HG02970 (cell line): ENCODE measurements around the gene AP3S2.
"Not testable (repeated sequence)": the region's sequence is repeated elsewhere in the genome, so short reads cannot be mapped to it uniquely, and the experiment has no call there.

ENCODE experiments used
- ATAC-seq: cut with Tn5 transposase; IDR thresholded peaks from one replicate; pipeline ENCODE4 v1.9.1; 2021; ENCODE audit warnings: mild to moderate bottlenecking, moderate library complexity, moderate number of reproducible peaks; ENCODE audit not compliant: unreplicated experiment, low FRiP score

The AP3S2 gene

DNA sequence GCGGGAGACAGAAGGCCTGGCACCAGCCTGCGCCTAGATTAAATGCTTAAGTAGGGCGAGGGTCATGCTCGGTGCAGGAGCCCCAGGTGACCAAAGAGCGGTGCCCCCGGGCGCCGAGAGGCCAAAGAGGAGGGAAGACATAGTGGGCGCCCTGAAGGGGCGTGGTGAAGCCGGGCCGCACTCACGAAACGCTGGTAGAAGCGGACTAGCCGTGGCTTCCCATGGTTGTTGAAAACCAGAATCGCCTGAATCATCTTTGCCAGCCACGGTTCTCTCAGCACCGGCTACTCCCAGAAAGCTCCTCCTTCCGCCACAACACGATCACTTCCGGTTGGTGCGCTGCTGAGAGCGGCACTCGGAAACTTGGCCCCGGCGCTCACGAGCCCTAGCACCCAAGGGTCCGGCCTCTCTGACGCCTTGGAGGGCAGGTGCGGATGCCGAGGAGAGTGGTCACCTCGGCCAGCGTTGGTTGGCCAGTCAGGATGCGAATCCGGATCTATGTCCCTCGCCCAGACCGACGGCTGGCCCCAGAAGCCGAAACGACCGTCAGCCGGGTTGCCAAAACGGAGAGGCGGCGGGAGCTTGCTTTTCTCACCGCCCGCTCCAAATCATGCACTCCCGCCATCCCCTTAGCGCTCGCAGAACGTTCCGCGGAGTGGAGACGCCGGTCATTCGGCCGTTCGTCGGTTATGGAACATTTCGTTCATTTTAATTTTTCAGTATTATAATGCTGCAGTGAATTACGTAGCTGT lies at the start of gene AP3S2:
Gene AP3S2 (minus strand): TSS at position 299 of the 752 bp plus-strand sequence. CDS start 45 bp downstream, at position 254.
- peak; percentile 85 for ATAC-seq

GRCh38 chr15:89939910-89940309 lies 46.1 kb upstream of the AP3S2 start:
- no peak for ATAC-seq

- ATAC-seq = not testable (repeated sequence)
Measured at GRCh38 chr15:89939377-89939776, 45.6 kb upstream of the AP3S2 start.

- no peak for ATAC-seq
Measured at GRCh38 chr15:89937365-89938350, 43.9 kb upstream of the AP3S2 start.

DNA sequence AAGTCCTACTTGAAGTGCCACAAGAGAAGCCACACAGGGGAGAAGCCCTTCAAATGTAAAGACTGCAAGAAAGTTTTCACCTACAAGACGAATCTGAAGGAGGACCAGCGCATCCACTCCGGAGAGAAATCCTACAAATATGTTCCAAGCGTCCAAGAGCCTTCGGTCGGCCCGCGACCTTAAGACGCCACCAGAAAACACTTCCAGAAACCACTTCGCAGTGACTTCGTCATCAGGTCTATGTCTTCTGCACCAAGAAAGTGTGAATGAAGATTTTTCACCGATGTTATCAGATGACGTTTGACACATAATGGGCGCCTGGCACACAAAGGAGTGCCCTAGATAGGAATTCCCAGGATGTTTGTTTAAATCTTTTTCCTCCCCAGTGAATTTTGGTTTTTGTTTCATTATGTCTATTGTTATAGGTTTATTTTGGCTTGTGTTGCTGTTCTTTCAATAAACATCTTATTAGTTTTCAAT lies 43.0 kb upstream of the AP3S2 start:
- ATAC-seq = no peak

- ATAC-seq = no peak
Measured at GRCh38 chr15:89936051-89936785, 42.4 kb upstream of the AP3S2 start.

DNA sequence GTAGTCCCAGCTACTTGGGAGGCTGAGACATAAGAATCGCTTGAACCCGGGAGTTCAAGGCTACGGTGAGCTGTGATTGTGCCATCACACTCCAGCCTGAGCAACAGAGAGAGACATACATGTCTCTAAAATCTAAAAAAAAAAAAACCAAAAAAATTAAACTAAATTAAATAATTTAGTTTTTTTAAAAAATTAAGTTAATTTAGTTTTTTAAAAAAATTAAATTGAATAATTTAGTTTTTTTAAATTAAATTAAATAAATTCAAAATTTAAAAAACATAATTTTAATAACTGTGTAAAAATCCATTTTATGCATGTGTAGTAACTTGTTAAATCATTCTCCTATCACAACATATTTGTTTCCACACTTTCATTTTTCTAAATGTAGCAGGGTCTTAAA lies 39.1 kb upstream of the AP3S2 start:
- no peak for ATAC-seq

GRCh38 chr15:89928421-89928820 lies 34.6 kb upstream of the AP3S2 start:
- no peak for ATAC-seq

- no peak for ATAC-seq
Measured at GRCh38 chr15:89926158-89926557, 32.4 kb upstream of the AP3S2 start.

GRCh38 chr15:89917442-89918101 lies 23.8 kb upstream of the AP3S2 start:
- ATAC-seq = no peak

GRCh38 chr15:89916660-89917059 lies 22.9 kb upstream of the AP3S2 start:
- ATAC-seq = no peak

DNA sequence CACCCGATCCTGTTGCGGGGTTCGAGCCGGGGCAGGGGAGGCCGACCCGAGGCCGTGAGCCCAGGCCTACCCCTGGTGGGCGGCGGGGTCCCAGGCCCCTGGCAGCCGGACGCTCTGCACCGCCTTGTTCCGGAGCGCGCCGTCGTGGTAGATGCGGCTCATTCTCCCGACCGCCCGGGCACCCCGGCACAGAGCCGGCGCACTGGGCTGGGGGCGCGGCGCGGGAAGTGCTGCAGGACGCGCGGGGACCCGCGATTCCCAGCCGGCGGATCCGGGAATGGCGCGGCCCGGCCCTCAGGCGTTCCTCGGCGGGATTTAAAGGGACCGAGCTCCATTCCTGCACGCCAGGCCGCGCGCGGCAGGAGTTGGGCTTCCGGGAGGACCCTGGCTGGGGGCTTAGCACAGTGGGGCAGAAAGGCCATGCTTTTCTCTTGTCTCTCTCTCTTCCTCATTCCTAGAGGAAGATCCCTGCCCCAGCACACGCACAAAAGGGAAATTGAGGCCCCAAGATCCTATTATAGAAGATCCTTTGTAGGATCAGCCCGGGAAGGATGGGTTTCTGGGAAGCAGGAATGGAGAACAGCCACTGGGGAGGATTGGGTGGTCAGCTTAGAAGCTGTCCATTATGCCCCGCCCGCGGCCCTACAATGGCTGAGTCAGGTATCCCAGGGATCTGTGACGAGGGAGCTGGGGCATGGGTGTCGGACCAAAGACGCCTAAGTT lies 19.0 kb upstream of the AP3S2 start, which contains the start of gene ARPIN:
Gene ARPIN (minus strand): TSS at position 279 of the 723 bp plus-strand sequence. CDS start 117 bp downstream, at position 162.
- no peak for ATAC-seq

DNA sequence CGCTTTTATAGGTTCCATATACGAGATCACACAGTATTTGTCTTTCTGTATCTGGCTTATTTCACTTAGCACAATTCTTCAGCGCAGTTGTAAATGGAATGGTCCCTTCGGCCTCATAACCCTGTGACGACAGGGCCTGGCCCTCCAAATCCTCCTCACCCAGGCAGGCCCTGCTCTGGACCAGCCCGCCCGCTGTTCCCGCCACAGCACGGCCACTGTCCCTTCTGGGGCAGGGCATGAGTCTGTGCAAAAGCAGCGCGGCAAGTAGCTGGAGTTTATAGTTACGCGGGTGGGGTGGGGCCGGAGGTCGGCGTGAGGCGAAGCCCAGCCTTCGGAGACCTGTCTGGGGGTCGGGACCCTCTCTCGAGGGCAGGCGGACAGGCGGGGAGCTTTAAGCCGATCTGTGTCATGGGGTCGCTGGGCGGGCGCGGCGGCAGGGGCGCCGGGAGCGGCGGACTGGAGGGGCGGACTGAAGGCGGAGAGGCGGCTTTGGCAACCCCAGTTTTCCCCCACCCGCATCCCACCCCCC lies 18.4 kb upstream of the AP3S2 start:
- ATAC-seq = no peak

DNA sequence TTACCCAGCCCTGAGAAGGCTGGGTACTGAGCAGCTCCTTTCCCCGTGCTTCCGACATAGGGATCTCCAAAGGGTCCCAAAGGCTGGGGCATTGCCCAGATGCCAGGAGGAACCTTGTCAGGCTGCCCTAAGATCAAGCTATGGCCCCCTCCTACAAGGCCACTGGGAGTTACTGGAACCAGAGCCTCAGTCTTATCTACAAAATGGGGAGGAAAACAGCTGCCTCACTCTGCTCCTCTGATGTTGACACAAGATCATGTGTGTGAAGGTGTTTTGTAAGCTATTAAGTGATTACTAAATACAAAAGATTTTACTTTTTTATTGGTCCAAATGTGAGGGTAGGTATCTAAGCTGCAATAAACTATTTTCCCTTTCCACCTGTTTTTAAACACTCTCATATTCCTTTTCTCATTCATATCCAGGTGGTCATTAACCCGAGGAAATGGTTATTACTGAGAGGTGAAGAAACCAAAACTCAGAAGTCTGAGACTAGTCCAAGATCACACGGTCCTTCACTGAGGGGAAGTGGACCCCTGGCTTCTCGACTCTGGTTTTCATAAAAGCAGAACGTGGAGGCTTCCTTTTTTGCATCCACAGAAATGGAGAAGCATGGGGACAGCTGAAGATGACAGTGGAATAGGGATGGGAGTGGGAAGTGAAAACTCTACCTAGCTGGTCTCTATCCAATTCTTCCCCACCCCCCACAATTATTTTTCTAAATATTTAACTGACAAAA lies 17.3 kb upstream of the AP3S2 start:
- no peak for ATAC-seq

GRCh38 chr15:89909611-89910010 lies 15.8 kb upstream of the AP3S2 start:
- ATAC-seq = no peak

GRCh38 chr15:89908226-89908625 lies 14.4 kb upstream of the AP3S2 start:
- no peak for ATAC-seq

GRCh38 chr15:89907289-89907688 lies 13.5 kb upstream of the AP3S2 start:
- no peak for ATAC-seq

GRCh38 chr15:89905846-89906378 lies 12.1 kb upstream of the AP3S2 start:
- ATAC-seq = no peak
